PC-3 (cell line): ENCODE measurements around the gene ROS1. TPM values are rescaled to one million over a fixed set of nuclear protein-coding genes. Genes with fewer than 3 reads are reported as not detected.

Experiments
- ATAC-seq: fragments of 200-7000 bp; cut with Tn5 transposase; 2 replicates; pipeline ENCODE4 v1.9.1; 2020; ENCODE audit warnings: mild to moderate bottlenecking, moderate library complexity
- BruUV-seq: library from RNA; stranded (reverse); fragments of 400-500 nt; replicated peaks from 2 replicates; lab custom pipeline; 2021; lab: Mats Ljungman, UMichigan
- CTCF ChIA-PET: fragments of 300-600 bp; sonication (Branson Sonifier 250); formaldehyde crosslinking; loops from one replicate; lab custom pipeline; 2022; ENCODE audit warnings: antibody characterized with exemption; lab: Charles Lee
- POLR2A ChIA-PET: fragments of 300-600 bp; sonication (Branson Sonifier 250); formaldehyde crosslinking; loops from one replicate; lab custom pipeline; 2022; ENCODE audit warnings: antibody characterized with exemption; ENCODE audit not compliant: unreplicated experiment; lab: Charles Lee
- DNase-seq: peaks from one replicate; pipeline ENCODE4 v3.0.0-alpha.2; 2015
- H2AFZ ChIP-seq: fragments of 300-600 bp; sonication (generic); 2 replicates; pipeline ENCODE4 v1.6.0; 2016; ENCODE audit warnings: antibody characterized with exemption, low read length
- H3F3A ChIP-seq: fragments of 300-600 bp; sonication (generic); one replicate; pipeline ENCODE4 v1.6.0; 2017; ENCODE audit warnings: antibody characterized with exemption, low read length, control low read depth, mild to moderate bottlenecking; ENCODE audit not compliant: unreplicated experiment
- H3K27ac ChIP-seq: fragments of 300-600 bp; sonication (generic); 2 replicates; pipeline ENCODE4 v1.5.1; 2016; ENCODE audit warnings: mild to moderate bottlenecking, low read length
- H3K27me3 ChIP-seq: fragments of 300-600 bp; sonication (generic); 2 replicates; pipeline ENCODE4 v1.6.1; 2016; ENCODE audit warnings: low read length, mixed read lengths
- H3K36me3 ChIP-seq: fragments of 300-600 bp; sonication (generic); 2 replicates; pipeline ENCODE4 v1.6.1; 2016; ENCODE audit warnings: low read depth, mixed run types, low read length, mixed read lengths
- H3K4me1 ChIP-seq: fragments of 300-600 bp; sonication (generic); 2 replicates; pipeline ENCODE4 v1.5.1; 2016; ENCODE audit warnings: low read length; ENCODE audit not compliant: insufficient read depth
- H3K4me2 ChIP-seq: fragments of 300-600 bp; sonication (generic); 2 replicates; pipeline ENCODE4 v1.6.0; 2016; ENCODE audit warnings: low read length
- H3K4me3 ChIP-seq: fragments of 300-600 bp; sonication (generic); 2 replicates; pipeline ENCODE4 v1.5.1; 2016; ENCODE audit warnings: mild to moderate bottlenecking, low read length, mixed read lengths
- H3K79me2 ChIP-seq: fragments of 300-600 bp; sonication (generic); 2 replicates; pipeline ENCODE4 v1.6.1; 2017; ENCODE audit warnings: low read length, mixed read lengths
- H3K9ac ChIP-seq: fragments of 300-600 bp; sonication (generic); 2 replicates; pipeline ENCODE4 v1.6.0; 2016; ENCODE audit warnings: mild to moderate bottlenecking, low read length
- H3K9me2 ChIP-seq: fragments of 300-600 bp; sonication (generic); replicated peaks from 2 replicates; pipeline ENCODE4 v1.6.1; 2016; ENCODE audit warnings: mixed run types, low read length, mixed read lengths
- H3K9me3 ChIP-seq: fragments of 300-600 bp; sonication (generic); 2 replicates; pipeline ENCODE4 v1.6.1; 2016; ENCODE audit warnings: low read length, mixed read lengths
- H4K20me1 ChIP-seq: fragments of 300-600 bp; sonication (generic); 2 replicates; pipeline ENCODE4 v1.6.1; 2016; ENCODE audit warnings: low read length, mixed read lengths
- EZH2 ChIP-seq: fragments of 300-600 bp; sonication (generic); IDR thresholded peaks from one replicate; pipeline ENCODE4 v1.6.1; 2017; ENCODE audit warnings: antibody characterized with exemption, mild to moderate bottlenecking, low read length; ENCODE audit not compliant: unreplicated experiment
- EZH2phosphoT487 ChIP-seq: fragments of 300-600 bp; sonication (generic); IDR thresholded peaks from 2 replicates; pipeline ENCODE4 v1.6.1; 2018; ENCODE audit warnings: mild to moderate bottlenecking, antibody characterized with exemption, low read length, borderline replicate concordance
- intact Hi-C: fragments of 100-400 bp; cut with micrococcal nuclease; formaldehyde crosslinking; loops from 2 replicates; pipeline ENCODE4 v1.9.0; 2023
- total RNA-seq: library from RNA; depleted of rRNA; stranded (reverse); fragments of >200 nt; gene quantifications from 2 replicates; pipeline ENCODE4 v1.2.3, GENCODE V29; 2014
- TF ChIP-seq, protein P1 (sequence below): fragments of 300-600 bp; sonication (generic); conservative IDR thresholded peaks from 2 replicates; pipeline ENCODE4 v1.5.1; 2017; ENCODE audit warnings: antibody characterized with exemption, low read depth, mild to moderate bottlenecking, low read length

Gene ROS1
- total RNA-seq, 1 experiment from 2014 or later, result 0.07 TPM

DNA sequence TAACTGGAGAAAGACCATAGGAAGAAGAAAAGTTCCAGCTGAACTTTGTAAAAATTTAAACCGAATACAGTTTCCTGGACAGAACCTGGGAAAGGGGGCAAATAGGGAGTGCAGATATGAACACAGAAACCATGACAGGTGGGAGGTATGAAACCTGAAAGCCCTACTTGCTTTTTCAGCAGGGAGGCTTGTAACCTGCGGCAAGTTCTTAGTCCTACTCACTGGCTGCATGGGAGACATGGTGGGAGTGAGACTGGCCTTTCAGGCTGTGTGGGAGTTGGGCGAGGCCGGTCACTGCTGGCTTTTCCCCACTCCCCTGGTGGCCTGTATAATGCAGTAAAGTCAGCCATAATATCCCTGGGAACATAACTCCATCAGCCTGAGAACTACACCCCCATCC lies 54.2 kb downstream of the ROS1 start:
- Histone ChIP-seq H3F3A (no peaks in the 10 kb centered on the region), H3K36me3 (no peaks in the 10 kb centered on the region), H3K4me1 (no peaks in the 10 kb centered on the region), H2AFZ (no peak overlapping the region), H4K20me1 (no peaks in the 10 kb centered on the region), H3K9me3 (no peaks in the 10 kb centered on the region), H3K9me2 (no peaks in the 10 kb centered on the region), H3K4me3 (no peak overlapping the region), H3K27ac (no peak overlapping the region), H3K9ac (no peak overlapping the region), H3K4me2 (no peak overlapping the region), H3K27me3 (no peaks in the 10 kb centered on the region), H3K79me2 (no peaks in the 10 kb centered on the region)
- no TSS peak for BruUV-seq
- no peak for TF ChIP-seq EZH2
- no peak for TF ChIP-seq EZH2phosphoT487
- TF ChIP-seq, protein P1, sequence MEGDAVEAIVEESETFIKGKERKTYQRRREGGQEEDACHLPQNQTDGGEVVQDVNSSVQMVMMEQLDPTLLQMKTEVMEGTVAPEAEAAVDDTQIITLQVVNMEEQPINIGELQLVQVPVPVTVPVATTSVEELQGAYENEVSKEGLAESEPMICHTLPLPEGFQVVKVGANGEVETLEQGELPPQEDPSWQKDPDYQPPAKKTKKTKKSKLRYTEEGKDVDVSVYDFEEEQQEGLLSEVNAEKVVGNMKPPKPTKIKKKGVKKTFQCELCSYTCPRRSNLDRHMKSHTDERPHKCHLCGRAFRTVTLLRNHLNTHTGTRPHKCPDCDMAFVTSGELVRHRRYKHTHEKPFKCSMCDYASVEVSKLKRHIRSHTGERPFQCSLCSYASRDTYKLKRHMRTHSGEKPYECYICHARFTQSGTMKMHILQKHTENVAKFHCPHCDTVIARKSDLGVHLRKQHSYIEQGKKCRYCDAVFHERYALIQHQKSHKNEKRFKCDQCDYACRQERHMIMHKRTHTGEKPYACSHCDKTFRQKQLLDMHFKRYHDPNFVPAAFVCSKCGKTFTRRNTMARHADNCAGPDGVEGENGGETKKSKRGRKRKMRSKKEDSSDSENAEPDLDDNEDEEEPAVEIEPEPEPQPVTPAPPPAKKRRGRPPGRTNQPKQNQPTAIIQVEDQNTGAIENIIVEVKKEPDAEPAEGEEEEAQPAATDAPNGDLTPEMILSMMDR, result no peak
- ATAC-seq (no peak), DNase-seq (no peak)
- intact Hi-C loops, result no loop called here
- CTCF ChIA-PET, result no interaction called here
- POLR2A ChIA-PET, result no interaction called here

DNA sequence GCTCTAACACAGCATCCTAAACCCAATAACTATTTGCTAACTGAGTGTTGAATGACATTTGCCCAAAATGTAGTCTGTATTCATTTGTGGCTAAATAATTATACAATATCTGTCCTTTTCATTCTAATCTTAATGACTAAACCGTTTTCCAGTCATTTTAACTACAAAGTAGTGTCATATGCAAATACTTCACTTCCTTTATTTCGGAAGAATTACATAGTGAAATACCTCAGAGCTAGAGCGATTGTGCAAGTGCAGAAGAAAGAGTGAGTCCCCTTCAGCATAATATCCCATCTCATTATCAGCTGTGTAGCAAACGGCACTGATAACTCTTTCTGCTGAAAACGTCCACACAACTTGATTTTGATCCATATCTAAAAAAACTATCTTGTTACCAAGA lies 66.2 kb downstream of the ROS1 start:
- H3F3A ChIP-seq, result no peaks in the 10 kb centered on the region
- no peaks in the 10 kb centered on the region for H3K9me3 ChIP-seq
- POLR2A ChIA-PET, result no interaction called here
- no TSS peak for BruUV-seq
- no peak for ATAC-seq
- no peaks in the 10 kb centered on the region for H3K36me3 ChIP-seq
- no peaks in the 10 kb centered on the region for H3K27me3 ChIP-seq
- TF ChIP-seq EZH2phosphoT487, result no peak
- TF ChIP-seq, protein P1, result no peak
- TF ChIP-seq EZH2, result no peak
- no peak for DNase-seq
- no peaks in the 10 kb centered on the region for H3K9me2 ChIP-seq
- no peak overlapping the region for H3K4me3 ChIP-seq
- H3K9ac ChIP-seq, result no peak overlapping the region
- H3K27ac ChIP-seq, result no peak overlapping the region
- H4K20me1 ChIP-seq, result no peaks in the 10 kb centered on the region
- H3K4me2 ChIP-seq, result no peak overlapping the region
- CTCF ChIA-PET, result no interaction called here
- H3K4me1 ChIP-seq, result no peaks in the 10 kb centered on the region
- H2AFZ ChIP-seq, result no peak overlapping the region
- intact Hi-C loops, result no loop called here
- no peaks in the 10 kb centered on the region for H3K79me2 ChIP-seq

DNA sequence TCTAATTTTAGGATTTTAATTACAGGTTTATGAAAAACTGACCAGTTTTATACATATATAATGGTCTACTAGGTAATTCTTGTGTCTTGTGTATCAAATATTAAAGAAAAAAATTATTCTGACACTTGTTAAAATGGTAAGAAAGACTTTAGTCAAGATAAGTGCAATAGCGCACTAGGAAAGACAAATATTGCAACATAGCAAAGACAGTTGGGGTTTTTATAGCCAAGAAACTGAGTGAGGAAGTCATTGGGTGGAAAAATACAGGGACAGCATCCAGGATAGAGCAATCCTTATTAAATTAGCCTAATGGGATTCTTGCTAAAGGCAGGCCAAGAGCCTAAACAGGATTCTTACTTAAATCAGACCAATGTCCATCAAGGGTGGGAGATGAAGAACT lies 71.1 kb downstream of the ROS1 start:
- Histone ChIP-seq H3K4me1 (peaks cover 4% of the 10 kb centered on the region), H3K27ac (no peak overlapping the region), H3K9me2 (no peaks in the 10 kb centered on the region), H3K27me3 (no peaks in the 10 kb centered on the region), H2AFZ (no peak overlapping the region), H3K9ac (no peak overlapping the region), H4K20me1 (no peaks in the 10 kb centered on the region), H3K9me3 (no peaks in the 10 kb centered on the region), H3K4me3 (no peak overlapping the region), H3K4me2 (no peak overlapping the region), H3K79me2 (no peaks in the 10 kb centered on the region), H3K36me3 (no peaks in the 10 kb centered on the region), H3F3A (no peaks in the 10 kb centered on the region)
- DNase-seq, result no peak
- ChIA-PET CTCF (no interaction called here), POLR2A (no interaction called here)
- BruUV-seq, result no TSS peak
- no peak for TF ChIP-seq EZH2phosphoT487
- TF ChIP-seq, protein P1, result no peak
- no peak for TF ChIP-seq EZH2
- intact Hi-C loops, result loop anchor here (5.0 kb wide), 1 partner anchor 48 kb away; no protein-coding TSS in a partner anchor
- ATAC-seq, result no peak
